DOHH2 (cell line): ENCODE measurements around the gene MPND.

Experiments
- H3F3A ChIP-seq: fragments of 200-600 bp; sonication (generic), shearing (Covaris generic); 2 replicates; pipeline ENCODE4 v1.6.0; 2016; ENCODE audit warnings: antibody characterized with exemption, mild to moderate bottlenecking; ENCODE audit not compliant: control insufficient read depth, insufficient read depth
- H3K27ac ChIP-seq: fragments of 200-600 bp; sonication (generic); 2 replicates; pipeline ENCODE4 v1.5.1; 2014; ENCODE audit warnings: low read depth, mild to moderate bottlenecking, low read length, moderate library complexity
- H3K27me3 ChIP-seq: fragments of 200-600 bp; sonication (generic); 2 replicates; pipeline ENCODE4 v1.6.1; 2014; ENCODE audit warnings: mild to moderate bottlenecking, low read length, mixed read lengths; ENCODE audit not compliant: control insufficient read depth
- H3K36me3 ChIP-seq: fragments of 200-600 bp; sonication (generic); 2 replicates; pipeline ENCODE4 v1.6.1; 2014; ENCODE audit warnings: mild to moderate bottlenecking, low read length, moderate library complexity, mixed read lengths; ENCODE audit not compliant: control insufficient read depth
- H3K4me1 ChIP-seq: fragments of 200-600 bp; sonication (generic); 2 replicates; pipeline ENCODE4 v1.6.1; 2014; ENCODE audit warnings: mild to moderate bottlenecking, low read length, mixed read lengths; ENCODE audit not compliant: control insufficient read depth
- H3K4me2 ChIP-seq: fragments of 200-600 bp; sonication (generic); 2 replicates; pipeline ENCODE4 v1.6.0; 2014; ENCODE audit warnings: mild to moderate bottlenecking, low read length, moderate library complexity
- H3K4me3 ChIP-seq: fragments of 200-600 bp; sonication (generic); 2 replicates; pipeline ENCODE4 v1.5.1; 2014; ENCODE audit warnings: mild to moderate bottlenecking, low read length, mixed read lengths
- H3K79me2 ChIP-seq: fragments of 200-600 bp; sonication (generic); 2 replicates; pipeline ENCODE4 v1.6.1; 2014; ENCODE audit warnings: mild to moderate bottlenecking, low read length, mixed read lengths; ENCODE audit not compliant: control insufficient read depth
- H3K9me2 ChIP-seq: fragments of 200-600 bp; sonication (generic); replicated peaks from 2 replicates; pipeline ENCODE4 v1.6.1; 2014; ENCODE audit warnings: mild to moderate bottlenecking, low read length, mixed read lengths; ENCODE audit not compliant: control insufficient read depth
- H3K9me3 ChIP-seq: fragments of 200-600 bp; sonication (generic); 2 replicates; pipeline ENCODE4 v1.6.1; 2014; ENCODE audit warnings: antibody characterized with exemption, low read length, mixed read lengths; ENCODE audit not compliant: control insufficient read depth, insufficient read depth
- H4K20me1 ChIP-seq: fragments of 200-600 bp; sonication (generic); 2 replicates; pipeline ENCODE4 v1.6.0; 2014; ENCODE audit warnings: low read depth, mild to moderate bottlenecking, antibody characterized with exemption, low read length, moderate library complexity; ENCODE audit not compliant: control insufficient read depth, insufficient read depth
- EZH2phosphoT487 ChIP-seq: fragments of 200-600 bp; sonication (generic); IDR thresholded peaks from 2 replicates; pipeline ENCODE4 v1.6.1; 2017; ENCODE audit warnings: borderline replicate concordance, mild to moderate bottlenecking, antibody characterized with exemption, low read length, moderate library complexity, mixed read lengths
- TF ChIP-seq, protein P1 (sequence below): fragments of 200-600 bp; sonication (generic); IDR thresholded peaks from one replicate; pipeline ENCODE4 v1.5.1; 2014; ENCODE audit warnings: antibody characterized with exemption, mild to moderate bottlenecking, low read depth, low read length; ENCODE audit not compliant: poor library complexity, severe bottlenecking

The MPND gene

DNA sequence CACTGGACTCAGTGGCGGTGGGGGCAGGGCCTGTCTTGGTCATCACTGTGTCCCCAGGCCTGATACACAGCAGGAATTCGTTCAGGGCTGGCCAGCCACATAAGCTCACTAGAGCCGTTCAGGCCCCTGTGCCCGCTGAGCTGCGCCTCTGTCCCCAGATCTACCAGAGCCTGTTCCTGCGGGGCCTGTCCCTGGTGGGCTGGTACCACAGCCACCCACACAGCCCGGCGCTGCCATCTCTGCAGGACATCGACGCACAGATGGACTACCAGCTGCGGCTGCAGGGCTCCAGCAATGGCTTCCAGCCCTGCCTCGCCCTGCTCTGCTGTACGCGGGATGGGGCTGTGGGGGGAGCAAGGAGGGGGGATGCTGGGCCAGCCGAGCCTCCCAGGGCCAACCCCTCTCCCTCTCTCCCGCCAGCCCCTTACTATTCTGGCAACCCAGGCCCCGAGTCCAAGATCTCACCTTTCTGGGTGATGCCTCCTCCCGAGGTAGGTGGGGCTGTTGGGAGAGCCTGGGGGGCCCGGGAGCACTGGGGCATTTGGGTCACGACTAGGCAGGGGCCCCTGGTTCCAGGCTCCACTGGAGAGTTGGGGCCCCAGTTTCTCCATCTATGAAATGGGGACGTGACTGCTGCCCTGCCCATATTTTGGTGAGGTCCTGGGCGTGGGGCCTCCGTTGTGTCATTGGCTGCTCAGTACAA, 13.9 kb downstream of the MPND start:
- Histone ChIP-seq H3F3A (no peaks in the 10 kb centered on the region), H3K9me2 (no peaks in the 10 kb centered on the region), H3K27me3 (no peaks in the 10 kb centered on the region), H3K36me3 (peaks cover 29% of the 10 kb centered on the region), H3K79me2 (no peaks in the 10 kb centered on the region), H3K4me3 (no peak overlapping the region), H4K20me1 (no peaks in the 10 kb centered on the region), H3K27ac (no peak overlapping the region), H3K9me3 (no peaks in the 10 kb centered on the region), H3K4me2 (no peak overlapping the region), H3K4me1 (no peaks in the 10 kb centered on the region)
- TF ChIP-seq EZH2phosphoT487 = no peak
- TF ChIP-seq, protein P1, sequence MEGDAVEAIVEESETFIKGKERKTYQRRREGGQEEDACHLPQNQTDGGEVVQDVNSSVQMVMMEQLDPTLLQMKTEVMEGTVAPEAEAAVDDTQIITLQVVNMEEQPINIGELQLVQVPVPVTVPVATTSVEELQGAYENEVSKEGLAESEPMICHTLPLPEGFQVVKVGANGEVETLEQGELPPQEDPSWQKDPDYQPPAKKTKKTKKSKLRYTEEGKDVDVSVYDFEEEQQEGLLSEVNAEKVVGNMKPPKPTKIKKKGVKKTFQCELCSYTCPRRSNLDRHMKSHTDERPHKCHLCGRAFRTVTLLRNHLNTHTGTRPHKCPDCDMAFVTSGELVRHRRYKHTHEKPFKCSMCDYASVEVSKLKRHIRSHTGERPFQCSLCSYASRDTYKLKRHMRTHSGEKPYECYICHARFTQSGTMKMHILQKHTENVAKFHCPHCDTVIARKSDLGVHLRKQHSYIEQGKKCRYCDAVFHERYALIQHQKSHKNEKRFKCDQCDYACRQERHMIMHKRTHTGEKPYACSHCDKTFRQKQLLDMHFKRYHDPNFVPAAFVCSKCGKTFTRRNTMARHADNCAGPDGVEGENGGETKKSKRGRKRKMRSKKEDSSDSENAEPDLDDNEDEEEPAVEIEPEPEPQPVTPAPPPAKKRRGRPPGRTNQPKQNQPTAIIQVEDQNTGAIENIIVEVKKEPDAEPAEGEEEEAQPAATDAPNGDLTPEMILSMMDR = no peak

DNA sequence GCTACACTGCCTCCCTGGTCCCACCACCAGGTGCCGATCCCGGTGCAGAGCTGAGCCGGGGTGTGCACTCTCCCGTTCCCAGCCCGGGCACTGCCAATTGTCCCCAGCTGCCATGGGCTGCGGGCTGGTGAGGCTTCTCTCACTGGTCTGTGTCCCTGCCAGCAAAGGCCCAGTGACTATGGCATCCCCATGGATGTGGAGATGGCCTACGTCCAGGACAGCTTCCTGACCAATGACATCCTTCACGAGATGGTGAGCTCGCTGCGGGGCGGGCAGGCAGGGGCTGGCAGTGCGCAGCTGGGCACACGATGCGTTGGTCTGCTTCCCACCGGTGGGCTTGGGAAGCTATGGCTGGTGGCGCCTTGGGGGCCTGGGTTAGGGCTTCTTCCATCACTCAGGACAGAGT, 14.6 kb downstream of the MPND start:
- no peak overlapping the region for H3K4me2 ChIP-seq
- H3K36me3 ChIP-seq = peaks cover 36% of the 10 kb centered on the region
- H3K9me2 ChIP-seq = no peaks in the 10 kb centered on the region
- H3F3A ChIP-seq = no peaks in the 10 kb centered on the region
- H3K27ac ChIP-seq = no peak overlapping the region
- TF ChIP-seq, protein P1 = no peak
- no peak for TF ChIP-seq EZH2phosphoT487
- no peaks in the 10 kb centered on the region for H3K27me3 ChIP-seq
- no peaks in the 10 kb centered on the region for H3K79me2 ChIP-seq
- no peak overlapping the region for H3K4me3 ChIP-seq
- H4K20me1 ChIP-seq = no peaks in the 10 kb centered on the region
- H3K4me1 ChIP-seq = no peaks in the 10 kb centered on the region
- H3K9me3 ChIP-seq = no peaks in the 10 kb centered on the region

DNA sequence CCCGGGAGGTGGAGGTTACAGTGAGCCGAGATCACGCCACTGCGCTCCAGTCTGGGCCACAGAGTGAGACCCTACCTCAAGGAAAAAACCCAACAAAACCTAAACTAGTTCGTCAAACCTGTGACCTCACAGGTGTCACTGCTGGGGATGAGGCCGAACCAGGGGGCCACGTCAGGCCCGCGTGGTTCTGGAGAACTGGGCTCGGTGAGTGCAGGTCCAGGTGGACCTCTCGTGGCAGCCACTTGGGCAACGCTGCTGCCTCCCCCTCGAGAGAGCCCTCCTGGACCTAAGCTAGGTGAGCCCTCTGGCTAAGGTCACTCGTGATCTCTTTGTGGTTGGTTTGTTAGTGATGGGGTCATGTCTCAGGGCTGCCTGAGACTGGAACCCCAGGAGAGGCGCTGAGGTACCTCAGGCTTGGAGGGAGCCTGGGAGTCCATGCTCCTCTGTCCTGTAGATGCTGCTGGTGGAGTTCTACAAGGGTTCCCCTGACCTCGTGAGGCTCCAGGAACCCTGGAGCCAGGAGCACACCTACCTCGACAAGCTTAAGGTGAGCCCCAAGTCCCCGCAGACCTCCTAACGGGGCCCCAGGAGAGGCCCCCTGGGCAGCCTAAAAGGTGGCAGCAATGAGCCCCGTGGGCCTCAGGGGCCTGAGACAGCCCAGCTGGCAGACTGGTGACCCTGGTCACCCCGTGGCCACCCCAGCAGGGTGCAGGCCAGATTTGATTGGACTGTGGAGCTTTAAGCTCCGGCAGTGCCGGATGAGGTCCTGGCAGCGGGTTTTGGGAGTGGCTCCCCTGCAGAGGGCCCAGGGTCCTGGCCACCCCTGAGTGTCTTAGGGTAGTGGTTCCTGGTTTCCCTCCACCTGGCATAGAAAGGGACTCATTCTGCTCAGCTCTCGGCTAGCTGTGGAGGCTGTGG, 15.6 kb downstream of the MPND start:
- Histone ChIP-seq H3K36me3 (peaks cover 46% of the 10 kb centered on the region), H4K20me1 (no peaks in the 10 kb centered on the region), H3K9me3 (no peaks in the 10 kb centered on the region), H3K79me2 (no peaks in the 10 kb centered on the region), H3K9me2 (no peaks in the 10 kb centered on the region), H3K4me1 (no peaks in the 10 kb centered on the region), H3K27me3 (no peaks in the 10 kb centered on the region), H3K4me2 (no peak overlapping the region), H3K4me3 (no peak overlapping the region), H3F3A (no peaks in the 10 kb centered on the region), H3K27ac (no peak overlapping the region)
- TF ChIP-seq, protein P1 = no peak
- TF ChIP-seq EZH2phosphoT487 = no peak
